Transverse colon (tissue), 4 donors: ENCODE results near the gene ANGPTL2. TPM values are rescaled to one million over a fixed set of nuclear protein-coding genes. Genes with fewer than 3 reads are reported as not detected.
A peak's percentile ranks its signal among the peaks of the same experiment; 100 is the strongest.

Experiments used
- DNase-seq: peaks from one replicate; pipeline ENCODE4 v3.0.0-alpha.2; 2019
- H3K27ac ChIP-seq, 4 donors: fragments of 200-600 bp; sonication (generic); 2 replicates each; pipeline ENCODE4 v1.5.1; 2016 to 2018; ENCODE audit warnings: inconsistent platforms in 4 of 4
- H3K27me3 ChIP-seq: fragments of 200-600 bp; sonication (generic); 2 replicates; pipeline ENCODE4 v1.5.1; 2017; ENCODE audit warnings: inconsistent platforms
- H3K36me3 ChIP-seq, 4 donors: fragments of 200-600 bp; sonication (generic); 2 replicates each; pipeline ENCODE4 v1.5.1; 2017 to 2019; ENCODE audit warnings: inconsistent platforms in 4 of 4
- H3K4me1 ChIP-seq, 4 donors: fragments of 200-600 bp; sonication (generic); 2 replicates each; pipeline ENCODE4 v1.5.1; 2017 to 2020; ENCODE audit warnings: inconsistent platforms in 4 of 4
- H3K4me3 ChIP-seq, 4 donors: fragments of 200-600 bp; sonication (generic); 1 replicate in 1 of 4; 2 replicates in 3 of 4; pipeline versions ENCODE4 v1.5.1 to v1.6.1; 2017 to 2019; ENCODE audit warnings: inconsistent platforms in 4 of 4
- H3K9me3 ChIP-seq, 2 donors: fragments of 200-600 bp; sonication (generic); 2 replicates each; pipeline ENCODE4 v1.5.1; 2017 to 2019; ENCODE audit warnings: inconsistent platforms in 2 of 2
- EP300 ChIP-seq: sonication (generic); formaldehyde crosslinking; IDR thresholded peaks from one replicate; pipeline ENCODE4 v1.6.1; 2017; ENCODE audit warnings: antibody characterized with exemption, low read depth
- POLR2A ChIP-seq: fragments of 450-650 bp; IDR thresholded peaks from one replicate; pipeline ENCODE4 v1.6.1; 2016; ENCODE audit warnings: antibody characterized with exemption, mild to moderate bottlenecking, moderate library complexity
- POLR2AphosphoS5 ChIP-seq, 3 donors: sonication (generic); formaldehyde crosslinking; IDR thresholded peaks; one replicate each; pipeline ENCODE4 v1.6.1; 2016; ENCODE audit warnings: antibody characterized with exemption in 3 of 3
- WGBS, 2 donors: methylation state at CpG; one replicate each; pipeline ENCODE4 v1.1.5; 2018; ENCODE audit warnings: low coverage in 1 of 2; 5-methylcytosine and 5-hydroxymethylcytosine counted together
- in situ Hi-C, 4 donors: fragments of 200-750 bp; cut with MboI; loops; one replicate each; pipeline versions ENCODE4 v1.15.0 to v1.15.1; 2017; ENCODE audit warnings: low sequenced_read_pairs in 3 of 4, low pct_ligation_motif_present in 1 of 4, low pct_unique_long_range_greater_than_20kb in 1 of 4
- intact Hi-C: fragments of 100-400 bp; cut with DNase I; formaldehyde crosslinking; loops from one replicate; pipeline ENCODE4 v1.15.1; 2023; ENCODE audit warnings: low total_unique reads
- total RNA-seq, 4 donors: library from RNA; depleted of rRNA; stranded (reverse); fragments of >200 nt; gene quantifications; one replicate each; pipeline ENCODE4 v1.1.0, GENCODE V29; 2016
- TF ChIP-seq, protein P1 (sequence below), 5 experiments: fragments of 200-600 bp in 3 of 5; fragments of 450-650 bp in 2 of 5; sonication (generic) in 3 of 5; IDR thresholded peaks; 1 replicate in 2 of 5; 2 replicates in 3 of 5; pipeline ENCODE4 v1.5.1; 2016 to 2017; ENCODE audit warnings: antibody characterized with exemption in 5 of 5, inconsistent platforms in 3 of 5, mild to moderate bottlenecking in 2 of 5, moderate library complexity in 1 of 5

The ANGPTL2 gene
- total RNA-seq, 4 donors from 2014 or later = 11.0 to 30.8 (median 13.1) TPM

DNA sequence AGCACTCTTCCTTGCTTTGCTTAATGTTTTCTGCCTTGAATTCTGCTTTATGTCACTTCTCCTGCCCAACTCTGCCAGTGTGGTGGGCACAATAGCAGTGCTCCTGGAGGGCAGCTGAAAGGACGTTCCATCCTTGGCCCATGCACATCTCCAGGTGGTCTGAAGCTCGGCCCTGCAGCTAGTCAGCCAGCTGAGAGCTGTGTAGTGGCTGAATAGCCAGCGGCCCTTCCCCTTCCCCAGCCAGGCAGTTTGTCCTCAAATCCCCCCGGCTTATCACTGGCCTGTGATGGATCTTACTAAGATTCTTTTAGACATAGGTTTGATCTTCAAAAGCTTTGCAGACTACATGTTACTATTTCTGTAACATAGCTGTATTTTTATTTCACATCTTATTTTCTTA, 42.7 kb upstream of the ANGPTL2 start:
- Histone ChIP-seq H3K9me3 (no peaks in the 10 kb centered on the region), H3K27ac (no peak overlapping the region), H3K4me1 (no peaks in the 10 kb centered on the region), H3K4me3 (no peak overlapping the region), H3K27me3 (no peaks in the 10 kb centered on the region), H3K36me3 (no peaks in the 10 kb centered on the region)
- TF ChIP-seq EP300 = no peak
- TF ChIP-seq POLR2A = no peak
- no peak for TF ChIP-seq POLR2AphosphoS5 (IDR thresholded peaks at IDR 0.05)
- TF ChIP-seq, protein P1, sequence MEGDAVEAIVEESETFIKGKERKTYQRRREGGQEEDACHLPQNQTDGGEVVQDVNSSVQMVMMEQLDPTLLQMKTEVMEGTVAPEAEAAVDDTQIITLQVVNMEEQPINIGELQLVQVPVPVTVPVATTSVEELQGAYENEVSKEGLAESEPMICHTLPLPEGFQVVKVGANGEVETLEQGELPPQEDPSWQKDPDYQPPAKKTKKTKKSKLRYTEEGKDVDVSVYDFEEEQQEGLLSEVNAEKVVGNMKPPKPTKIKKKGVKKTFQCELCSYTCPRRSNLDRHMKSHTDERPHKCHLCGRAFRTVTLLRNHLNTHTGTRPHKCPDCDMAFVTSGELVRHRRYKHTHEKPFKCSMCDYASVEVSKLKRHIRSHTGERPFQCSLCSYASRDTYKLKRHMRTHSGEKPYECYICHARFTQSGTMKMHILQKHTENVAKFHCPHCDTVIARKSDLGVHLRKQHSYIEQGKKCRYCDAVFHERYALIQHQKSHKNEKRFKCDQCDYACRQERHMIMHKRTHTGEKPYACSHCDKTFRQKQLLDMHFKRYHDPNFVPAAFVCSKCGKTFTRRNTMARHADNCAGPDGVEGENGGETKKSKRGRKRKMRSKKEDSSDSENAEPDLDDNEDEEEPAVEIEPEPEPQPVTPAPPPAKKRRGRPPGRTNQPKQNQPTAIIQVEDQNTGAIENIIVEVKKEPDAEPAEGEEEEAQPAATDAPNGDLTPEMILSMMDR (IDR thresholded peaks at IDR 0.05) = no peak
- 98 to 100% methylated on average over 1 to 4 of the region's 4 CpGs for WGBS, 2 donors
- intact Hi-C loops (no loop called here), in situ Hi-C loops (no loop called here)
- no peak for DNase-seq

DNA sequence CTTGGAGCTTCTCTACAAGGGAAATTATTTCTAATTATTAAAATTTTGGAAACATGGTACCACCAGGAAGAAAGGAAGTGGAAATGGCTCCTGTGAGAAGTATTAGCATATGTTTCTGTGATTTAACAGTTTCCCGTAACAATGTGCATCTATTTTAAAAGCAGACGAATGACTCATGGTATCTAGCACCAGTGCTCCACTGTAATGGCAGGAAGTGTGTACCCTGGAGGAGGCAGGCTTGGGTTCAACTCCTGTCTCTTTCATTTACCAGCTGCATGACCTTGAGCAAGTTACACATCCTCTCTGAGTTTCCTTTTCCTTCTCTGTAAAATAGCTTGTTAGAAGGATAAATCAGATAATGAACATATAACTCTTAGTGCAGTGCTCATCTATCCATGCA, 41.0 kb upstream of the ANGPTL2 start:
- H3K27ac ChIP-seq = peak overlapping the region in 1 of 4 donors; percentile 13
- TF ChIP-seq POLR2A (no peak), EP300 (no peak), POLR2AphosphoS5 (IDR thresholded peaks at IDR 0.05) (peak in 1 of 3 donors; percentile 38)
- TF ChIP-seq, protein P1 (IDR thresholded peaks at IDR 0.05) = no peak
- no peaks in the 10 kb centered on the region for H3K27me3 ChIP-seq
- intact Hi-C loops = no loop called here
- H3K36me3 ChIP-seq = no peaks in the 10 kb centered on the region
- in situ Hi-C loops = no loop called here
- no peaks in the 10 kb centered on the region for H3K9me3 ChIP-seq
- H3K4me3 ChIP-seq = no peak overlapping the region
- DNase-seq = no peak
- no peaks in the 10 kb centered on the region for H3K4me1 ChIP-seq
- WGBS, 2 donors = 55 to 67% methylated on average over 2 of the region's 2 CpGs

DNA sequence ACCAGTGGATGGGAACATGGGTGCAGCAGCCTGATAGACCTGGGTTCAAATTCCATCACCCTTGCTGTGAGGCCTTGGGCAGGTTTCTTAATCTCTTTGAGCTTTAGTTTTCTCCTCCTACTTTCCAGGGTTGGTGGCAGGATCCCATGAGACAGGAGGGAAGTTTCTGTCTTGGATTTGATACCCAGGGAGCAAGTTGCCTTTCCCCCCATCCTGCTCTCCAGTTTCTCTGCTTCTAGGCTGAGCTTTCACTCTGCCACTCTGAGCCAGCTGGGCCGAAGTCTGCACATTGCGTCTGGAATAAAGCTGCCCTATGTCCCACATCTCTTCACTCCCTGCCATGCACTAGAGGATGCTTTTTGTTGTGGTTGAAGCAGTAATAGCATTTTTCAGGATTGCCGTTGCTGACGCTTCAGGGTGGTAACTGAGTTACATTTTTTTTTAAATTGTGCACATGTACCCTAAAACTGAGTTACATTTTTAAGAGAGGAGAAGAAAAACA, 40.5 kb upstream of the ANGPTL2 start:
- no peak overlapping the region for H3K4me3 ChIP-seq
- H3K9me3 ChIP-seq = no peaks in the 10 kb centered on the region
- TF ChIP-seq EP300 (no peak), POLR2AphosphoS5 (IDR thresholded peaks at IDR 0.05) (no peak), POLR2A (no peak)
- TF ChIP-seq, protein P1 (IDR thresholded peaks at IDR 0.05) = no peak
- no peaks in the 10 kb centered on the region for H3K36me3 ChIP-seq
- no peaks in the 10 kb centered on the region for H3K27me3 ChIP-seq
- no peaks in the 10 kb centered on the region for H3K4me1 ChIP-seq
- intact Hi-C loops = no loop called here
- no peak for DNase-seq
- WGBS, 2 donors = 89 to 94% methylated on average over 2 to 4 of the region's 4 CpGs
- peak overlapping the region in 1 of 4 donors; percentile 13 for H3K27ac ChIP-seq
- in situ Hi-C loops = no loop called here

DNA sequence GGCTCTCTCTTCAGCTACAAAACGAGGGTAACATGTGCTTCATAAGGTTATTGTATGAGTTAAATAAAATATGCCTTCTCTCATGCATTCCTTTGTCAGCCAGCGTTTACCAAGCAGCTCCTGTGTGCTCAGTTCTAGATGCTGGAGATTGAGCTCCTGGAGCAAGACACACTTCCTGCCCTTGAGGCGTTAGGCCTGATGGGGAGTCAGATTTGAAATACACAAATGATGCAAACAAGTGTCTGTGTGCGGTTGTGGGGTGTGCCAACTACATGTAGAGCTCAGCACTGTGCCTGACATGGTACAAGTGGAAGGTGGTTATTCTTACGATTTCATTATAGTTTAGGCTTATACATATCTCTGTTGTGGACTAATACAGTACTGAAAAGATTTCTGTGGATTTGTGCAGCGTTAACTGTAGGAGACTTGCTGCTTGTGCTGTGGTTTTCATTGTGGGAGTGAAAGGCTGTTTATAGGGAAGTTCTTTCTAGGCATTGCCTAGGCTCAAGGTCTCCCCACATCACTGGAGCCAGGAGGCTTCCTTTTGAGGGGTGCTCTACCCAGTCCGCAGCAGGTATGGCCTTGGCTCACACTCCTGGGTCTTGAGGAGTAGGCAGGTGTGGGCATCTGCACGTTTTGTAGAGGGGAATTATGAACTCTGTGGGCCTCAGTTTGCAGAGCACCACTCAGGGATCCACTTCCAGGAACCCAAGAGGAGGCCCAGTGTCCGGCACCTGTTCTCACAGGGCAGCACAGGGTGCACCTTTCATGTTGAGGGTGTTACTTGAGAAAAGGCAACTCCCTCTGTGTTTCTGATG, 39.8 kb upstream of the ANGPTL2 start:
- in situ Hi-C loops = no loop called here
- Histone ChIP-seq H3K9me3 (no peaks in the 10 kb centered on the region), H3K27me3 (no peaks in the 10 kb centered on the region), H3K36me3 (no peaks in the 10 kb centered on the region), H3K4me3 (no peak overlapping the region), H3K4me1 (peaks cover 0 to under 1% (median 0%) of the 10 kb centered on the region in 4 donors), H3K27ac (peak overlapping the region in 1 of 4 donors; percentile 13)
- TF ChIP-seq, protein P1 (IDR thresholded peaks at IDR 0.05) = no peak
- TF ChIP-seq POLR2A = no peak
- no peak for TF ChIP-seq EP300
- no peak for TF ChIP-seq POLR2AphosphoS5 (IDR thresholded peaks at IDR 0.05)
- intact Hi-C loops = no loop called here
- 69 to 100% methylated on average over 1 to 9 of the region's 9 CpGs for WGBS, 2 donors
- no peak for DNase-seq
